HCT116 (cell line): Measurements from ENCODE around the gene REEP3. TPM values are rescaled to one million over a fixed set of nuclear protein-coding genes. Genes with fewer than 3 reads are reported as not detected.

Source experiments
- CBX3 ChIP-seq: IDR thresholded peaks from 2 replicates; pipeline ENCODE4 v1.6.1; 2012; ENCODE audit warnings: low read depth
- ELF1 ChIP-seq: IDR thresholded peaks from 2 replicates; pipeline ENCODE4 v1.6.1; 2012; ENCODE audit warnings: low read depth, borderline replicate concordance
- EZH2phosphoT487 ChIP-seq: fragments of 200-600 bp; IDR thresholded peaks from 2 replicates; pipeline ENCODE4 v1.6.1; 2018; ENCODE audit warnings: antibody characterized with exemption, borderline replicate concordance
- JUND ChIP-seq: IDR thresholded peaks from 2 replicates; pipeline ENCODE4 v1.6.1; 2012
- MAX ChIP-seq: IDR thresholded peaks from 2 replicates; pipeline ENCODE4 v1.6.1; 2012
- RAD21 ChIP-seq: IDR thresholded peaks from 2 replicates; pipeline ENCODE4 v1.6.1; 2012; ENCODE audit warnings: low read depth, mild to moderate bottlenecking
- SP1 ChIP-seq: IDR thresholded peaks from 2 replicates; pipeline ENCODE4 v1.6.1; 2012; ENCODE audit warnings: low read depth
- TCF7L2 ChIP-seq: IDR thresholded peaks from 2 replicates; pipeline ENCODE4 v1.7.0; 2011; ENCODE audit warnings: borderline replicate concordance, inconsistent platforms; ENCODE audit not compliant: insufficient read depth, insufficient read length; ENCODE audit errors: extremely low read depth
- YY1 ChIP-seq: IDR thresholded peaks from 2 replicates; pipeline ENCODE4 v1.6.1; 2011; ENCODE audit warnings: low read length, low read depth, moderate library complexity, mild to moderate bottlenecking; ENCODE audit not compliant: insufficient replicate concordance; ENCODE audit errors: extremely low read depth
- total RNA-seq: library from RNA; stranded (reverse); gene quantifications from one replicate; pipeline ENCODE4 v1.2.1, GENCODE V29; 2021; ENCODE audit not compliant: unreplicated experiment
- TF ChIP-seq, protein P1 (sequence below): IDR thresholded peaks from 2 replicates; pipeline ENCODE4 v1.6.1; 2012; ENCODE audit warnings: low read depth

Gene REEP3
- total RNA-seq, 1 experiment from 2014 or later, result 41.3 TPM

GRCh38 chr10:63630085-63630930 lies 109.1 kb downstream of the REEP3 start (continued):
- TF ChIP-seq, protein P1, sequence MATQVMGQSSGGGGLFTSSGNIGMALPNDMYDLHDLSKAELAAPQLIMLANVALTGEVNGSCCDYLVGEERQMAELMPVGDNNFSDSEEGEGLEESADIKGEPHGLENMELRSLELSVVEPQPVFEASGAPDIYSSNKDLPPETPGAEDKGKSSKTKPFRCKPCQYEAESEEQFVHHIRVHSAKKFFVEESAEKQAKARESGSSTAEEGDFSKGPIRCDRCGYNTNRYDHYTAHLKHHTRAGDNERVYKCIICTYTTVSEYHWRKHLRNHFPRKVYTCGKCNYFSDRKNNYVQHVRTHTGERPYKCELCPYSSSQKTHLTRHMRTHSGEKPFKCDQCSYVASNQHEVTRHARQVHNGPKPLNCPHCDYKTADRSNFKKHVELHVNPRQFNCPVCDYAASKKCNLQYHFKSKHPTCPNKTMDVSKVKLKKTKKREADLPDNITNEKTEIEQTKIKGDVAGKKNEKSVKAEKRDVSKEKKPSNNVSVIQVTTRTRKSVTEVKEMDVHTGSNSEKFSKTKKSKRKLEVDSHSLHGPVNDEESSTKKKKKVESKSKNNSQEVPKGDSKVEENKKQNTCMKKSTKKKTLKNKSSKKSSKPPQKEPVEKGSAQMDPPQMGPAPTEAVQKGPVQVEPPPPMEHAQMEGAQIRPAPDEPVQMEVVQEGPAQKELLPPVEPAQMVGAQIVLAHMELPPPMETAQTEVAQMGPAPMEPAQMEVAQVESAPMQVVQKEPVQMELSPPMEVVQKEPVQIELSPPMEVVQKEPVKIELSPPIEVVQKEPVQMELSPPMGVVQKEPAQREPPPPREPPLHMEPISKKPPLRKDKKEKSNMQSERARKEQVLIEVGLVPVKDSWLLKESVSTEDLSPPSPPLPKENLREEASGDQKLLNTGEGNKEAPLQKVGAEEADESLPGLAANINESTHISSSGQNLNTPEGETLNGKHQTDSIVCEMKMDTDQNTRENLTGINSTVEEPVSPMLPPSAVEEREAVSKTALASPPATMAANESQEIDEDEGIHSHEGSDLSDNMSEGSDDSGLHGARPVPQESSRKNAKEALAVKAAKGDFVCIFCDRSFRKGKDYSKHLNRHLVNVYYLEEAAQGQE, result no peak
- TF ChIP-seq JUND (no peak), CBX3 (no peak), EZH2phosphoT487 (no peak), ELF1 (no peak), YY1 (no peak), TCF7L2 (peak; percentile 58), RAD21 (0 out of 2 replicates have a peak, but pooled peaks have one; percentile 7), SP1 (no peak), MAX (0 out of 2 replicates have a peak, but pooled peaks have one; percentile 23)
